Fibroblast of skin of right quadriceps (primary cell): ENCODE results near the gene PLAA.
"Not testable (repeated sequence)": the region's sequence is repeated elsewhere in the genome, so short reads cannot be mapped to it uniquely, and the experiment has no call there.

Experiments used
- DNase-seq: peaks from one replicate; pipeline ENCODE4 v3.0.0-alpha.2; 2013

PLAA gene

DNA sequence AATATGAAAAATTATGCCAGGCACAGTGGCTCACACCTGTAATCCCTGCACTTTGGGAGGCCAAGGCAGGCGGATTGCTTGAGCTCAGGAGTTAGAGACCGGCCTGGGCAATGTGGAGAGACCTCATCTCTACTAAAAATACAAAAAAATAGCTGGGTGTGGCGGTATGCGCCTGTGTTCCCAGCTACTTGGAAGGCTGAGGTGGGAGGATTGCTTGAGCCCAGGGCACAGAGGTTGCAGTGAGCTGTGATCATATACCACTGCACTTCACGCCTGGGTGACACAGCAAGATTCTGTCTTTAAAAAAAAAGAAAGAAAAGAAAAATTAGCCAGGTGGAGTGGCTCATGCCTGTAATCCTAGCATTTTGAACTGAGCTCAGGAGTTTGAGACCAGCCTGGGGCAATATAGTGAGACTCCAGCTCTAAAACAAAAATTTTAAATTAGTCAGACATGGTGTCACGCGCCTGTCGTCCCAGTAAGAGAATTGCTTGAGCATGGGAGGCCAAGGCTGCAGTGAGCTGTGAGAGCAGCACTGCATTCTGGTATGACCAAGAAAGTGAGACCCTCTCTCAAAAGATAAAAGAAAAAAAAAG is 18.0 kb downstream of the PLAA start:
- DNase-seq = no peak

DNA sequence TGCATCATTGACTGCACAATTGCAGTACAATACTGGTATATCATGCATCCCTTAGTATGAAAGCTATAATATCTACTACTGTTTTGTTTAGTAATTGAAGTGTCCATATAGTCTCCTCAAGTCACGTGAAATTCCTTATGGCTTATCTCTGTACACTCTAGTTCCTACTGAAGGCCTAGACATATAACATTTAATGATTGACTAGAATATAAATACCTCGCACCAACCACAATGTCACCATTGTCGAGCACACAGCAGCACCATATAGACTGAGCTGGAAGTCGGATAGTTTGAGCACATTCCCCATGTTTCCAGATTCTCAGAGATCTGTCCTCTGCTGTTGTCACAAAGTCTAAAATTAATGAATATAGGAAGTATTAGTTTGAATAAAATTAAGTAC is 21.4 kb downstream of the PLAA start:
- no peak for DNase-seq

DNA sequence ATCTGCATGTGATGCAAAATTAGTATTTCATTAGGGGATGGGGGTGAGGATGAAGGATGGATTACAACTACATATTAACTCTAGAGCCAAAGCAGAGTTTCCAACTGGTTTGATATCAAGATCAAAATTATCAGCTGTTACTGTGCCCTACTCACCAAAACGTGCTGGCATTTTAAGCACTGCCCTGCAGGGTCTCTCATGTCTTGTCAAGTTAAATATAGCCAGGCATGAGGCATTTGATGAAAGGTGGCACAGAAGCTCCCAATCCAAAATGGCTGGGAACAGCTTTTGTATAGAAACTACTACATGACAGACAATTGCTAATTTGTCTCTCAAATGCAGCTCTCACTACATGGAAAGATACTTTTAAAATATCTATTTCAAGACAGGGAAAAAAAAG is 27.3 kb downstream of the PLAA start:
- DNase-seq = no peak

DNA sequence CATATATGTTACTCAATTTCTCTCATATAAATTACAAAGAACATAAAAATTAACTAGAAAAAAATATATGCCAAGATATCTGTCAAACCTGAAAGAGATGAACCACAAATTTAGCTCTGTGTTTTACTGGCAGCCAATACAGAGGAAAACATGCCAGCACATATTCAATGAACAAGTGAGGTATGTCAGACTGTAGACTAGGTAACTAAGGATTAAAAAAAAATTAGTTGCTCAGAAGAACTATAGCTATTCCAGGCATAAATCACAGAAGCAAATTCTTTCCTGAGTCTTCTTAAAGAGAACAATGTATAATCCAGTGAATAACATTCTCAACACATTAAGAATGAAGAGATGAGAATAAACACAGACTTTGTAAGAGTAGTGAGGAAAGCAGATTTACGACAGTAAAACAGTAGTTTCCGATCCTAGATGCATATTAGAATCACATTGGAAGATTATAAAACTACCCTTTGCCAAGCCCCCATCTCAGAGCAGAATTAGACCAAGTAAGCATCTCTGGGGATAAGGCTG is 33.8 kb downstream of the PLAA start:
- DNase-seq = no peak

DNA sequence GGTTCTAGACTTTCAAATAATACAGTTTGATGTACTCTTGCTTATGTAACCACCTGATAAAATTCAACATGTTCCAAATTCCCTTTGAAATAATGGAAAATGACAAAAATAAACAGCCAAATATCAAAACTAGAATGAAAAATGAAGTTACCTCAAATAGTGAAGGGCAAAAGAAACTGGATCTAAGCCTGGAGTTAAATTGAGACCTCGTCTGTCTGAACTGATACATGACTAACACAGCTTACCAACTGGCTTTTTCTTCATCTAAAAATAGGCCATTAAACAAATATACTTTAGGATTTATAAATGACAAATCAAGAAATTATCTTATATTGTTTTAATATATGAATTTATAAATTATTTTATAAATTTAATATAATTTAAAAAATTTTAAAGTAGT is 42.4 kb downstream of the PLAA start:
- no peak for DNase-seq

DNA sequence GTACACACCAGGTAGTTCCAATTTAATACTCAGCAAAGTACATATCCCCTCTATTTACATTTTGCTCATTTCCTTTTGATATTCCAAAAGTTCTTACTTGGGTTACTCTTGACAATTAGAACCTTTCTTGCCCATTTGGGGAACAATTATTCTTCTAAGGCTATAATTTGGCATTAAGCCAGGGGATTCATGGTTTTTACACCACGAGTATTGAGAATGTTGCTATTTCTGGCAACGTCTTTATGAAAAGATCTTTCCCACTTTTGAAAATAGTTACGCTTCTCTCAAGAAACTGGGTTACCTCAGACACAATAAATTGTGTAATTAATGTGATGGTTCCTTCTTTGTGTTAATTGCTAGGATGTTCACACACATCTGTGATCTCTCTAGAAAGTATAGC is 43.0 kb downstream of the PLAA start:
- no peak for DNase-seq

DNA sequence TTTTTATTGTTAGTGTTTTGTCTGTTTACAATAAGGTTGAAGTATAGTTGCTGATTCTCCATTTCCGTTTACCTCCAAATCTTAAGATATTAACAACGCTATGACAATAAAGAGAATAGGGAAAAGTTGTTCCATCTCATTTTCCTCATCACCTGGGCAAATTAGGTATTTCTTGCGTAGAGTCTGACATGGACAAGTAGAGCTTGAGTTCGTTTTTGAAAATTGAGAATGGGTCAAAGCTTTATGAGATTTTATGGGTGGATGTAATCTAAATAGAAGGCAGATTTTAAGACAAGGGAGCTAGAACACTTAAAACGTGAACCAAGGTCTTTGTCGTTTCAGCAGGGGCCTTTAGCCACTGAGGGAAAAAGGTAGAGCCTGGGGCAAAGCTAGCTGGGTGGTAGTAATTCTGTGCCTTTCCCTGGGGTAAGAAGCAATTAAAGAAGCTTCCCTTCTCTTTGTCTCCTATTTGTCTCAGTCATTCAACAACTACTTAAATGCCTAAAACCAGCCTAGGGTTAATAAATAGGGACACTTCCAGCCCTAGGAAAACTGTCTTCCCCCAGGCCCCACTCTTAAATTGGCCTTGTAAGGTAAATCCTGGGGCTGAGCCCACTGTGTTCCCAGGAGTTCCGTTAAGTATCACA is 53.9 kb downstream of the PLAA start:
- no peak for DNase-seq

DNA sequence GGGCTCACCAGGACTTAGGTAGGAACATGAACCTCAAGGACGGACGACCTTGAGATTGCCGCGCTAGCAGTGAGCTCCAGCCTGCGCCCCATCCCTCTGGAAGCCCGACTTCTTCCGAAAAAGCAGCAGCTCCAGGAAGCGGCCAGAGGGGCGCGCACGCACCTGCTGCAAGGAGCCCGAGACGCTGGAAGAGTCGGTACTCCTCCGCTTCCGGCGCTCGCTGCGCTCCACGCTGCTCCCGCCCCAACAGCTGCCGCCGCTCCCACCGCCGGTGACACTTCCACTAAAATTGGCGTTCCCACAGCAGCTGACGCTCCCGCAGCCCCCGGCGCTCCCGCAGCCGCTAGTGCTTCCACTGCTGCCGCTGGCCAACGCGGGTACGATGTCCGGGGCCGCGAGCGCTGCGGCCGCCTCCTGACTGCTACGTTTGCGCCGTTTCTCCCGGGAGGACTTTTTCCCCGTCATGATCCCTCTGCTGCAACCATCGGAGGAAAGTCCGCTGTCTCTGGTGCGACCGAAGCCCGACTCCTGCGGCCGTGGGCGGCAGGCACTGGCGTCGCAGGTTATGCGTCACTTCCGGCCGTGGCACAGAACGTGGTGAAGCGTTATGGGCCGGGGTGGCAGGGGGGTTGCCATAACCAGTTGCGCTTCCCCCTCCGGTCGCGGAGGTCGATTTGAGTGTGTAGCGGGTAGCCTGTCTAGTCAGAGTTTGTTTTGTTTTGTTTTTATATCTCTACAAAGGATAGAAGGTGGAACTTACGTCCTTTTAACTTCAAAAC is 54.6 kb downstream of the PLAA start, which contains the start of gene CAAP1:
TSS of gene CAAP1 (minus strand) at position 552 of the 779 bp plus-strand sequence. CDS start at position 465, 87 bp downstream.
- DNase-seq = peak; percentile 92

DNA sequence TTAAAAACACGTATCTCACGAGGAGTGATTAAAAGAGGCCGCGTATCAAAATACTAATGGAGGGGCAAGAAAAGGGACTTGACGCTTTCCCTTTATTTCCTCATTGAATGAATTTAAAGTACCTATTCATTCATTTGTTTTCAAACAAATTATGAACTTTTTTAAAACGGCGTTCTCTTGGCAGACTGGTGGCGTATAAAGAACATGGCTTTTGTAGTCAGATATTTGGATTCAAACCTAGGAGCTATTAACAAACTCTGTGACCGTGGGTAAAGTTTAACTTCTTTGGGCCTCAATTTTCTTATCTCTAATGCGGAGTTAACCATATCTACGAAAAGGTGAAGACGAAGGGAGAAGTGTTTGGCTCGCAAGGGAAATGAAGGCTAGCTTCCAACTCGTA is 55.3 kb downstream of the PLAA start:
- no peak for DNase-seq

DNA sequence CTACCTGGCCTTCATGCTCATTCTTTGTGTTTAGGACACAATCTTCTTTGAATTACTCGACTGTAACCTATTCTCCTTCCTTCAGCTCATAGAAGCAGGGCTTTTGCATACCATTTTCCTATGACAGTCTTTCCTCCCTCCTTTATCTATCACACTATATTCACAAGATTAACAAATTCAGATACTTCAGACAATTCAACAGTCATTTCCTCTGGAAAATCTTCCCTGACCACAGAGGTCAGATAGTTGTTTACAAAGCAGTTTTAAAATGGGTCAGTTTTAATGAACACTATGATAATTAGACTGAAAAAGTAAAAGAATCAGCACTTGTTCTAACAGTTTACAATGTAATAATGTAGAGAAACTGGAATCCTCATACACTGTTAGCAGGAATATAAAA is 58.8 kb downstream of the PLAA start:
- no peak for DNase-seq

DNA sequence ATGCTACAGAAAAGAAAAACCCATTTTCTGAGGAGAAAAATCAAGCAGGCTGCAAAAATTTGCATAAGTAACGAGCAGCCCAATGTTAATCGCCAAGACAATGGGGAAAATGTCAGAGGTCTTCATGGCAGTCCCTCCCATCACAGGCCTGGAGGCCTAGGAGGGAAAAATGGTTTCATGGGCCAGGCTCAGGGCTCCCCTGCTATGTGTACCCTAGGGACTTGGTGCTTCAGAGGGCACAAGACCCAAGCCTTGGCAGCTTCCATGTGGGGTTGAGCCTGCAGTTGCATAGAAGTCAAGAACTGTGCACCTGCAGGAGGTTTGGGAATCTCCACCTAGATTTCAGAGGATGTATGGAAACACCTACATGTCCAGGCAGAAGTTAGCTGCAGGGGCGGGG is 64.9 kb downstream of the PLAA start:
- no peak for DNase-seq

DNA sequence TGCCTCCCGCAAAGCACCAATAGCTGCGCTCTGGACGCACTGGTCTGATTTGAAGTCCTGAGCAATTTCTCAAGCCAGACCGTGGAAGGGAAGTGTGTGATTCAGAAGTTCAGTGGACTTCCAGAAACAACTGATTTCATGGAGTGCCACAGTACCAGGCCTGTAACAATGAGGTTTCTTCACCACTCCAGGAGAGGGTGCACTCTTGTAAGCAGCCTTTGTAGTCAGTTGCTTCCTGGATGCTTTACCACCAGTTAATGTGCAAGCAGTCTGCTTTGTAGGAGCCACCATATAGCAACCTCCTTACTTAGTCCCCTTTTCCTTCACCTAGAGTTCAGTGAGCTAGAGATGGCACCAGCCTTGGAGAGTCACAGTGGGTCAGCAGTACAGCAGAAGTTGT is 66.8 kb downstream of the PLAA start:
- DNase-seq = no peak

DNA sequence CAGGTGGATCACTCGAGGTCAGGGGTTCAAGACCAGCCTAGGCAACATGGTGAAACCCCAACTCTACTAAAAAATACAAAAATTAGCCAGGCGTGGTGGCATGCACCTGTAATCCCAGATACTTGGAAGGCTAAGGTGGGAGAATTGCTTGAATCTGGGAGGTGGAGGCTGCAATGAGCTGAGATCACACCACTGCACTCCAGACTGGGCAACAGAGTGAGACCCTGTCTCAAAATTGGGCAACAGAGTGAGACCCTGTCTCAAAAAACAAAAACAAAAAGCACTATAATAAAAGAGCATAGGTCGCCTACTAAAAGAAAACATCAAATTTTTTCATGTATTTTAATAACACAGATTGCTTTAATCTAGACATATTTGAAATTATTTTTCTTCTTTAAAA is 71.9 kb downstream of the PLAA start:
- DNase-seq = not testable (repeated sequence)

DNA sequence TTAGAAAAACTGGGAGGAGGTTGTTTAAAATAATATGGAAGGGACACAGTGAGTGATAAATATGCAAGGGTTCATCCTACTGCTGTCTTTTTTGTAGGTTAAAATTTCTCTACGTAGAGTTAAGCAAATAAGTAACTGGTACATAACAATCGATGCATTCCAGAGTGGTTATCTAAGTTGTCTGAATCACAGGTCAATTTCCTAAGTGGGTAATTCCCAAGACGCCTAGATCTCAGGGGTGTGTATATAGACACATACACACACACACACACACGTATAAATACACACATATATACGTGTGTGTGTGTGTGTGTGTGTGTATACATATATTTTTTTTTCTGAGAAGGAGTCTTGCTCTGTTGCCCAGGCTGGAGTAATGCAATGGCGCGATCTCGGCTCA is 76.8 kb downstream of the PLAA start:
- peak; percentile 37 for DNase-seq

DNA sequence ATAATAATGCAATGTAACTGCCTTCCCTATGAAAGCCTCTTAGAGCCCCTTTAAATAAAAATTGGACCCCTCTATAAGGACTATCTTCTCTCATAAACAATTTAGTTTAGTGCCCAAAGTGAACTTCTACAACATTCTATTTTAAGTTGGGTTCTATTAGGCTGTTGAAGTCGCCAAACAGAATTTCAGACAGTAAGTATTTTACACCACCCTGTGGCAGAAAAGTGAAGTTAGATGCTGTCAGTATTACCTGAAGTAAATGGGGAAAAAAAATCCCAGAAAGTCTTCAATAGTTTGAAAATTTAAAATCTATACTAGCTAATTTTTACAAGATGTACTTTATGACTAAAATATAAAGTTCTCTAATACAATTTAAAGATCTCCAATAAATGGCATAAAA is 84.0 kb downstream of the PLAA start:
- no peak for DNase-seq

DNA sequence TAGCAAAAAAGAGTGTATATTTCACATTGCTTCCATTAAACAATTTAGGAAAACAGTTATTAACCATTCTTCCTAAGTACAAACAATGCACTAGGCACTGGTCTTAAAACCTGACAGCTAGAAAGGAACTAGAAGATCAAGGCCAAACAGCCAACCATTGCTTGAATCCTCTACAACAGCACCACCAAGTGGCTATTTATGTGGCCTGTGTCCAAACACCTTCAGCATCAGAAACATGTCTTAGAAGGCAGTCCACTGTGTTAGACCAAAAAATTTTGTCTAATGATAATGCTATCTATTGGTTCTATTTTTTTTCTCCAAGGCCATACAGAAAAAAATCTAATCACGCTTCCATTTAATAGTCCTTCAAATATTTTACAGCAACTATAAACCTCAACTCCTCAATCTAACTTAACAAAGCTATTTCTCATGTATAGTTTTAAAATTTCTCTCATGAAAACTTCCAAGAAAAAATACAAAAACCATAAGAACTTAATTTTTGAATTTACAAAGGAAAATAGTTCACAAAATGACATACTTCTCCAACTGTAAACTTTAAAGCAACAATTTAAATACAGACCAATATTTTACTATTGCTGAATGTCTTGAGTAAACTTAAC is 90.5 kb downstream of the PLAA start:
- peak; percentile 29 for DNase-seq
